GM12892 (cell line): Measurements from ENCODE around the gene OXNAD1.

Experiments used
- POLR2A ChIP-seq: IDR thresholded peaks from 2 replicates; pipeline ENCODE4 v1.6.1; 2011; ENCODE audit warnings: low read depth, low read length, control low read depth
- POLR2AphosphoS5 ChIP-seq: IDR thresholded peaks from 2 replicates; pipeline ENCODE4 v1.6.1; 2011; ENCODE audit warnings: low read depth, low read length, control low read depth

DNA sequence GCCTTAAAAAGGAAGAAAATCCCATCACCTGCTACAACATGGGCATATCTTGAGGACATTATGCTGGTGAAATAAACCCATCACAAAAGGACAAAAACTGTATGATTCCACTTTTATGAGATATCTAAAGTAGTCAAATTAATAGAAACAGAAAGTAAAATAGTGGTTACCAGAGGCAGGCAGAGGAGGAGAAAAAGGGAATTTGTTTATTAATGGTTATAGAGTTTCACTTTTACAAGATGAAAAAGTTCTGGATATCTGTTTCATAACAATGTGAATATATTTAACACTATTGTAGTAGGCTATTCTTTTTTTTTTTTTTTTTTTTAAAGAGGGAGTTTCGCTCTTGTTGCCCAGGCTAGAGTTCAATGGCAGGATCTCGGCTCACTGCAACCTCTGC is 40.7 kb upstream of the OXNAD1 start:
- TF ChIP-seq POLR2A (no peak), POLR2AphosphoS5 (no peak)
